ENCODE measurements around the gene UPK3B. TPM values are rescaled to one million over a fixed set of nuclear protein-coding genes. Genes with fewer than 3 reads are reported as not detected.
A peak's percentile ranks its signal among the peaks of the same experiment; 100 is the strongest.
"Not testable (repeated sequence)": the region's sequence is repeated elsewhere in the genome, so short reads cannot be mapped to it uniquely, and the experiment has no call there.

Gene UPK3B
- total and polyA plus RNA-seq, 7 donors: 0.12 to 0.91 (median 0.35) TPM; not detected in 1

DNA sequence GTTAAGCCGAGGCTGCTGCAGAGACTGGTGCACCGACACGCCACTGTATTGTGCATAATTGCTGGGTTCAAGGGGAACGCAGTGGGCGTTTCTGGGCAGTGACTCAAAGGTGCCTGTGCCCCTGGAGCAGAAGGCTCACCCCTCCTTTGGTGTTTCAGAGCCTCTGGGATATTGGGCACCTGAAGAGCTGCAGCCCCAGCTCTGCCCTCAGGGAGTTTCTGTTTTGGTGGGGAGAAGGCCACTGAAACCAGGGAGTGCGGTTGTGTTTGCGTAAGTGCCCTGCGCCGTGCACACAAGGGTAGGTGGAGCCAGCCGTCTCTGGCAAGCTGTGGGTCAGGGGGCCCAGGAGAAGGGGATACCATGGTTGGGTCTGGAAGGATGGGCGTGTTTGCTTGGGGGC is 34.1 kb upstream of the UPK3B start:
- DNase-seq; ATAC-seq; intact Hi-C loops (cut with DNase I); H3K27me3 ChIP-seq (ENCODE audit: insufficient read depth in 3 of 3, low read length in 2 of 3); H3K36me3 ChIP-seq (ENCODE audit: insufficient read depth in 1 of 2, low read depth in 1 of 2); H3K9me3 ChIP-seq; H3K27ac ChIP-seq; H3K4me3 ChIP-seq; H3K4me1 ChIP-seq: not testable (repeated sequence)
- WGBS, 3 donors: 94 to 96% (median 95%) methylated on average over 2 to 6 of the region's 11 CpGs

DNA sequence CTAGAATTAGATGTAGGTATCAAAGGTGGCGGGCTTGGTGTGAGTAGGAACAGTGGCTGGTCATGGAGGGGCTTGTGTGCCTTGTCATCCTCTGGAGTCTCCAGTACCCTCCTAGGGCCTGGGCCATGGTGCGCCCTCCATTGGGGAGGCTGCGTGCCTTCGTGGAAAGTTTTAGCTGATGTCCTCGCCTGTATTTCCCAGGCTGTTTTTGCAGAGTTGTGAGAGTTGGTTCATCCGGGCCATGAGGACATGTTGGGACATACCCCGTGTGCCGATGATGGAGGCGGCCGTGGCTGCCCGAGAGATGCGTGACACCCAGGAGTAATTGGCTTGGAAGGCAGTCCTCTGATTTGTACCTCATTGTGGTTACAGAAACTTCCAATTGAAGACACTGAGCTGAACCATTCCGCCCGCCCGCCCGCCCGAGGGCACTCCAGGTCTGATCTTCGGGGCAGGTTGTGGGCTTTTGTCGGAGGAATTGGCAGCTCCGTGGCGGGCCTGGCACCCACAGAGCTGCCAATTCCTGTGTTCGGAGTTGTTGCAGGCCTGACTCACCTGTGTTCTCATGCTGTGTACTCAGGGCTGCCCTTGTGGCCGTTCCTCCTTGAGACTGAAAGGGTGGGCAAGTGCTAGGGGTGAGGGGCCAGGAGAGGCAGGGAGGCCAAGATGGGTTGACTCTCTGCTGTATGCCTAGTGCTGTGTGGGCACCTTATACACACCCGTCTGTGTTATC is 33.4 kb upstream of the UPK3B start:
- intact Hi-C loops (cut with DNase I); H3K27ac ChIP-seq; H3K4me3 ChIP-seq; H3K4me1 ChIP-seq; H3K36me3 ChIP-seq (ENCODE audit: insufficient read depth in 1 of 2, low read depth in 1 of 2); H3K27me3 ChIP-seq (ENCODE audit: insufficient read depth in 3 of 3, low read length in 2 of 3); H3K9me3 ChIP-seq; DNase-seq; ATAC-seq: not testable (repeated sequence)
- 92 to 94% (median 92%) methylated on average over 17 to 23 of the region's 24 CpGs for WGBS, 3 donors

DNA sequence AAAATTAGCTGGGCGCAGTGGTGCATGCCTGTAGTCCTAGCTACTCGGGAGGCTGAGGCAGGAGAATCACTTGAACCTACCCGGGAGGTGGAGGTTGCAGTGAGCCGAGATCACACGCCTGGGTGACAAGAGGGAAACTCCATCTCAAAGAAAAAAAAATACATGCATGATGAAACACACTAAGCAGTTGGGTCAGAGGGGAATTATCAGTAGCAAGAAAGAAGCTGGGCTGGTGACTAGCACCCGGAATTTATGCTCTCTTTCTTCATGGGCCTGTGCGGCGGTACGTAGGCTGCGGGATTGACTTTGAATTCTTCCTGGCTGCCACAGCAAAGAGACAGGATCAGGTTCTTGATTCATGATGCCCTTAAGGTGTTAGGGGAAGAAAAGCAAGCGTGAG is 30.7 kb upstream of the UPK3B start:
- 91 to 95% (median 92%) methylated on average over 7 to 10 of the region's 11 CpGs for WGBS, 3 donors

DNA sequence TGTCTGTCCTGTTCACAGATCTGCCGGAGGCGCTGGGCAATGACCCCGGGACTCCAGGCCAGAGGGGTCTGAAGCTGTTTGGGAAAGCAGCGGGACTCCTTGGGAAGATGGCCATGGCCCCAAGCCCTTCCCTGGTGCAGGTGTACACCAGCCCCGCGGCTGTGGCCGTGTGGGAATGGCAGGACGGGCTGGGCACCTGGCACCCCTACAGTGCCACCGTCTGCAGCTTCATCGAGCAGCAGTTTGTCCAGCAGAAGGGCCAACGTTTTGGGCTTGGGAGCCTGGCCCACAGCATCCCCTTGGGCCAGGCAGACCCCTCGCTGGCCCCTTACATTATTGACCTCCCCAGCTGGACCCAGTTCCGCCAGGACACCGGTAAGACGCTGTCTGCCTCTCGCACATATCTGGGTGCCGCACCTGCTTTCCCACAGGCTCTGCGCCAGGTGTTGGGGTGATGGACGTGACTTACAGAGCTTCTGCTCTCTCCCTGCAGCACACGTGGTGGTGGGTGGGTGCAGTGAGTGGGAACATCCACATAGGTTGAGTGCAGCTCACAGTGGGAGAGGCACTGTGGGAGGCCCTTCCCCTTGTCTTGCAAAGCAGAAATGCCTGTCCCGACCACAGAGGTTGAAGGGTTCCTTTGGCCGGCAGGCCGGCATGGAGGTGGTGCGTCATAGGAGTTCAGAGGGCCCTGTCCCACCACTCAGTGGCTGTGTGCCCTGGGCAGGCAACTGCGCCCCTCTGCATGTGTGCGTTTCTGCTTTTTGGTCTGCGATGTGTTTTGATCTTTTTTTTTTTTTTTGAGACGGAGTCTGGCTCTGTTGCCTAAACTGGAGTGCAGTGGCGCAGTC is 29.7 kb upstream of the UPK3B start:
- DNase-seq; intact Hi-C loops (cut with DNase I); H3K4me1 ChIP-seq; H3K9me3 ChIP-seq; ATAC-seq; H3K4me3 ChIP-seq; H3K27ac ChIP-seq; H3K27me3 ChIP-seq (ENCODE audit: insufficient read depth in 3 of 3, low read length in 2 of 3): not testable (repeated sequence)
- peaks cover 0 to 20% of the 10 kb centered on the region in 2 donors for H3K36me3 ChIP-seq (ENCODE audit: insufficient read depth in 1 of 2, low read depth in 1 of 2)
- WGBS, 3 donors: 76 to 80% (median 80%) methylated on average over 19 to 26 of the region's 29 CpGs

More for the DNA sequence above, 30.7 kb upstream of the UPK3B start:
- H3K9me3 ChIP-seq; intact Hi-C loops (cut with DNase I); H3K27ac ChIP-seq; H3K4me1 ChIP-seq; ATAC-seq; DNase-seq; H3K27me3 ChIP-seq (ENCODE audit: insufficient read depth in 3 of 3, low read length in 2 of 3); H3K4me3 ChIP-seq: not testable (repeated sequence)
- peaks cover 0 to 20% of the 10 kb centered on the region in 2 donors for H3K36me3 ChIP-seq (ENCODE audit: insufficient read depth in 1 of 2, low read depth in 1 of 2)

DNA sequence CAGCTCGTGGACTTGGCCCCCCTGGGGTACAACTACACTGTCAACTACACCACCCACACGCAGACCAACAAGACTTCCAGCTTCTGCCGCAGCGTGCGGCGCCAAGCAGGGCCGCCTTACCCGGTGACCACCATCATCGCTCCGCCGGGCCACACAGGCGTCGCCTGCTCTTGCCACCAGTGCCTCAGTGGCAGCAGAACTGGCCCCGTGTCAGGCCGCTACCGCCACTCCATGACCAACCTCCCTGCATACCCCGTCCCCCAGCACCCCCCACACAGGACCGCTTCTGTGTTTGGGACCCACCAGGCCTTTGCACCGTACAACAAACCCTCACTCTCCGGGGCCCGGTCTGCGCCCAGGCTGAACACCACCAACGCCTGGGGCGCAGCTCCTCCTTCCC is 27.7 kb upstream of the UPK3B start:
- H3K9me3 ChIP-seq; ATAC-seq; H3K4me3 ChIP-seq; H3K27me3 ChIP-seq (ENCODE audit: insufficient read depth in 3 of 3, low read length in 2 of 3); intact Hi-C loops (cut with DNase I); DNase-seq; H3K27ac ChIP-seq; H3K4me1 ChIP-seq: not testable (repeated sequence)
- H3K36me3 ChIP-seq (ENCODE audit: insufficient read depth in 1 of 2, low read depth in 1 of 2): peaks cover 0 to 20% of the 10 kb centered on the region in 2 donors
- 94 to 95% (median 95%) methylated on average over 20 to 24 of the region's 24 CpGs for WGBS, 3 donors

DNA sequence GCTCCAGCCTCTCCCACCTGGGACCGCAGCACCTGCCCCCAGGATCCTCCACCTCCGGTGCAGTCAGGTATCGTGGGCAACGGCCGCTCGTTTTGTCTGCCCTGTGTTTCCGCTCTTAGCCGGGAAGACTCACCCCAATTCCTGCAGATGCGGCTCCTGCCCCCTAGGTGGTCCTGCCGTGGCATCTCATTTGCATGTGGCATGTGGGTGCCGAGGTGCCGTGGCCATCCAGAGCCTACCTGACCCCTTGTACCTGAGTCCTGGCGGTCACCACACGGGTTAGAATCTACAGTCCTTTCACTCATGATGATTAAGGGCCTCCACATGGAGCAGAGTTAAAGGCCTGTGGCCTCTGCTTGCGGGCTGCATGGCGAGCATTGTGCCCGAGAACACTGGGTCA is 27.3 kb upstream of the UPK3B start:
- DNase-seq; ATAC-seq; H3K27ac ChIP-seq; H3K27me3 ChIP-seq (ENCODE audit: insufficient read depth in 3 of 3, low read length in 2 of 3); H3K4me1 ChIP-seq; H3K4me3 ChIP-seq; intact Hi-C loops (cut with DNase I); H3K9me3 ChIP-seq: not testable (repeated sequence)
- H3K36me3 ChIP-seq (ENCODE audit: insufficient read depth in 1 of 2, low read depth in 1 of 2): peaks cover 0 to 20% of the 10 kb centered on the region in 2 donors
- WGBS, 3 donors: 93 to 95% (median 94%) methylated on average over 16 to 17 of the region's 17 CpGs

DNA sequence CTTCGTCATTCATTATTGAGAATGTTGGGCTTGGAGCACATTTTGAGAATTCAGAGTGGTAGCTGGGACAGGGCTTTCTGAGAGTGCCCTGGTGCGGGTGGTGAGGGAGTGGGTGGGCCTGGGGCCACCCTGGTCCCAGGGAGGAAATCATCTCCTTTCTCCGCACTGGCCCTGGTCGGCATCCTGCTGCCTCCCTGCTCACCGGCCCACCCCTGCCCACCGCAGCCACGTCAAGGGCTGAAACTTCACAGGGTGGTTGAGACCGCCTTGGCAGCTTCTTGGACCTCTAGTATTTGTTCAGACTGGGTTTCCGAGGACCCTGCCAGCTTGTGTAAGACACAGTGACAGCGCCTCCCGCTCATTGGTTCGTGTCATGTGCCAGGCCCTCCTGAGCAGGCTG is 25.9 kb upstream of the UPK3B start:
- H3K4me1 ChIP-seq; H3K27me3 ChIP-seq (ENCODE audit: insufficient read depth in 3 of 3, low read length in 2 of 3); H3K27ac ChIP-seq; ATAC-seq; DNase-seq; H3K4me3 ChIP-seq; H3K9me3 ChIP-seq; intact Hi-C loops (cut with DNase I): not testable (repeated sequence)
- 91 to 96% (median 94%) methylated on average over 5 to 7 of the region's 12 CpGs for WGBS, 3 donors
- peaks cover 0 to 20% of the 10 kb centered on the region in 2 donors for H3K36me3 ChIP-seq (ENCODE audit: insufficient read depth in 1 of 2, low read depth in 1 of 2)

DNA sequence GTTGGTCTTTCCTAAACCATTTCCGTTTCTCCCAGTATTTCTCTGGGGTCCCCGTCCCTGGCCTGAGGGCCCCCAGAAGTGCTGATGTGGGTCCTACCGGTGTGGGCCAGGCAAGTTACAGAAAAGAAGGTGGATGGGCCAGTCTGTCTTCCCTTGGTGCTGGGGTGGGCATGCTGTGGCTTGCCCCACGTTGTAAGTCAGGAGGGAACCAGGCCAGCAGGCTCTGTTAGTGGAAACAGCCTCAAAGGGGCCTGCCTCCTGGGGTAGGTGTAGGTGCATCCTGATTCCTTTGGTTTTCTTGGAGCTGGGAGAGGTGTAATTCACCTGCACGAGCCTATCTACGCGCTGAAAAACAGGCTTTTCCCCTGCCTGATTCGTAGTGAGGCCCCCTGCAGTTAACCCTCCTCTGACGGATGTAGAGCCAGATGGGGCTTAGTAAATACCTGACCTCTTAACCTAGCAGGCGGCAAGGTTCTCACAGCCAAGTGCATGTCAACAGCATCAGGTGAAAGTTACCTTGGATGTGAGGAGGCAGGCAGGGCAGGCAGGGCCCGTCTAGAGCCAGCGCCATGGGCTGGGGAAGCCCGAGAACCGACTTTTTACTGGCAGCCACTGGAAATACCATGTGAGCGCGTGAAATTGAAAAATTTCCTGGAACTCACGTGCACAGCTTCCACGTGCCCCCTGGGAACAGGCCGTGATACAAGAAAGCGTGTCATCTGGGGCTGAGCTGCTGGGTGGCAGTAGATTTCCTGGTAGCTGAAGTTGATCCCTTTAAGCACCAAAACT is 24.3 kb upstream of the UPK3B start:
- H3K27me3 ChIP-seq (ENCODE audit: insufficient read depth in 3 of 3, low read length in 2 of 3); H3K4me1 ChIP-seq; DNase-seq; intact Hi-C loops (cut with DNase I); H3K27ac ChIP-seq; H3K4me3 ChIP-seq; H3K9me3 ChIP-seq: not testable (repeated sequence)
- H3K36me3 ChIP-seq (ENCODE audit: insufficient read depth in 1 of 2, low read depth in 1 of 2): peaks cover 0 to 17% of the 10 kb centered on the region in 2 donors
- 51 to 60% (median 54%) methylated on average over 2 to 5 of the region's 20 CpGs for WGBS, 3 donors
- ATAC-seq: peak; percentile 17 to 53 (median 46)

DNA sequence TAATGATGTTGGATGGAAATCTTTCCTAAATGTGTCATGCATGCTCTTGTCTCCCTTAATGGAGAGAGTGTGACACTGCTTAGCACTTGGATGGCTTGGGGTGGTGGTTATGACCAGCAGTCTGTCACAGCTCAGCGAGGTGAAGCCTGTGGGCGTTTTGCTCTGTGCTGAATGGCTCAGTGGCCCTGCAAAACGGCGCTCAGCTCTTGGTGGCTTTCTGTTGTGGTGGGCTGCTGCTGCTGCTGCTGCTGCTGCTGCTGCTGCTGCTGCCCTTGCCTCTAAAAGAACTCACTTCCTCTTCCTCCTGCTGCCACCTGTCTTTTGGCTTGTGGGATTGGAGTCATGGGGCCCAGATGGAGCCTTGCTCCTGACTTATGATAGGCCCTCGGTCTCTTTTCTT is 23.7 kb upstream of the UPK3B start:
- H3K36me3 ChIP-seq (ENCODE audit: insufficient read depth in 1 of 2, low read depth in 1 of 2): peaks cover 0 to 17% of the 10 kb centered on the region in 2 donors
- peak; percentile 20 to 45 (median 34) for ATAC-seq
- H3K27me3 ChIP-seq (ENCODE audit: insufficient read depth in 3 of 3, low read length in 2 of 3); H3K4me1 ChIP-seq; DNase-seq; H3K9me3 ChIP-seq; H3K27ac ChIP-seq; intact Hi-C loops (cut with DNase I); H3K4me3 ChIP-seq: not testable (repeated sequence)
- WGBS, 3 donors: 51 to 58% methylated on average over 2 of the region's 5 CpGs; no CpG with 5 or more reads in 1 of the 3 donors

DNA sequence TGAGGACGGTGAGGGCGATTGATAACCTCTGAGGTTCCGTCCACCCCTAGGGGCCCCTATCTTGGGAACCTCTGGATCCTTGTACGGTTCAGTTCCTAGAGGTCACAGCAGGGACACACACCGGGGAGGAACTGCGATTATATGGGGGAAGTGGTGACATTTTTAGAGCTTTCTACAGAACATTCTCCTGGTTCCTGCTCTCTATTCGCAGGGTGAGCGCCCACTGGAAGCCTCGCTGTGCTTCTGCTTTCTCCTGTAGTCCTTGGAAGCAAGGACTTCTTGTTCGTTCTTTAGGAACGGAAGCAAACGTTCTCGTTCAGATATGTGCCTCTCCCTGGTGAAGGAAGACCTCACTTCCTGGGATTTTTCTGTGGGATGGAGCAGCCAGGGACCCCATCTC is 22.4 kb upstream of the UPK3B start:
- H3K27ac ChIP-seq; ATAC-seq; DNase-seq; H3K27me3 ChIP-seq (ENCODE audit: insufficient read depth in 3 of 3, low read length in 2 of 3); H3K4me1 ChIP-seq; H3K9me3 ChIP-seq; intact Hi-C loops (cut with DNase I); H3K4me3 ChIP-seq; H3K36me3 ChIP-seq (ENCODE audit: insufficient read depth in 1 of 2, low read depth in 1 of 2): not testable (repeated sequence)
- 83 to 100% (median 94%) methylated on average over 4 to 7 of the region's 13 CpGs for WGBS, 3 donors

Data from psoas muscle (tissue), 8 donors.